HEK293 (cell line): ENCODE data around the gene FIGN.

Source experiments
- CTCF ChIA-PET: fragments of 350-600 bp; formaldehyde crosslinking; extraction: SDS; loops from one replicate; lab custom pipeline; 2021; ENCODE audit warnings: antibody characterized with exemption; lab: Yijun Ruan, JAX
- POLR2A ChIA-PET: fragments of 300-600 bp; formaldehyde crosslinking; extraction: SDS; loops from one replicate; lab custom pipeline; 2020; ENCODE audit warnings: antibody characterized with exemption, inconsistent platforms; lab: Yijun Ruan, JAX
- H3K27ac ChIP-seq: fragments of 200-500 bp; sonication (Bioruptor generic); 2 replicates; pipeline ENCODE4 v1.5.1; 2014; ENCODE audit warnings: low read depth, low read length, control low read depth, inconsistent platforms; ENCODE audit errors: extremely low read depth
- H3K36me3 ChIP-seq, 2 experiments: fragments of 200-500 bp in 1 of 2; sonication (Bioruptor generic) in 1 of 2; 1 replicate in 1 of 2; 2 replicates in 1 of 2; pipeline ENCODE4 v1.5.1; 2014 to 2017; ENCODE audit warnings: inconsistent platforms in 2 of 2, low read length in 2 of 2; ENCODE audit not compliant: control insufficient read depth in 2 of 2, insufficient read depth in 1 of 2
- H3K4me1 ChIP-seq: fragments of 200-500 bp; sonication (Bioruptor generic); 2 replicates; pipeline ENCODE4 v1.5.1; 2014; ENCODE audit warnings: mild to moderate bottlenecking, low read length, inconsistent platforms; ENCODE audit not compliant: control insufficient read depth, insufficient read depth
- H3K4me3 ChIP-seq: 2 replicates; pipeline ENCODE4 v1.5.1; 2011; ENCODE audit warnings: low read depth, mild to moderate bottlenecking, control low read depth, low read length, moderate library complexity
- H3K9me3 ChIP-seq: fragments of 200-500 bp; sonication (Bioruptor generic); 2 replicates; pipeline ENCODE4 v1.5.1; 2014; ENCODE audit warnings: low read depth, low read length, inconsistent platforms; ENCODE audit not compliant: control insufficient read depth, insufficient read depth
- GLI4 ChIP-seq: fragments of 450-650 bp; formaldehyde crosslinking; IDR thresholded peaks from 2 replicates; pipeline ENCODE4 v1.5.1; 2016; ENCODE audit warnings: missing biosample characterization, missing genetic modification characterization
- HOXD13 ChIP-seq: sonication (generic); formaldehyde crosslinking; IDR thresholded peaks from 2 replicates; pipeline ENCODE4 v1.8.0; 2022; ENCODE audit warnings: missing genetic modification reagents, borderline replicate concordance
- KLF8 ChIP-seq: fragments of 450-650 bp; formaldehyde crosslinking; IDR thresholded peaks from 2 replicates; pipeline ENCODE4 v1.5.1; 2016; ENCODE audit warnings: missing biosample characterization, missing genetic modification characterization
- REPIN1 ChIP-seq: fragments of 450-650 bp; formaldehyde crosslinking; IDR thresholded peaks from 2 replicates; pipeline ENCODE4 v1.5.1; 2017; ENCODE audit warnings: missing biosample characterization, missing genetic modification characterization, low read depth
- SP3 ChIP-seq: fragments of 450-650 bp; formaldehyde crosslinking; IDR thresholded peaks from 2 replicates; pipeline ENCODE4 v1.5.1; 2016; ENCODE audit warnings: missing biosample characterization, missing genetic modification characterization
- ZBTB48 ChIP-seq: fragments of 450-650 bp; formaldehyde crosslinking; IDR thresholded peaks from 2 replicates; pipeline ENCODE4 v1.5.1; 2016; ENCODE audit warnings: missing biosample characterization, missing genetic modification characterization
- ZFHX2 ChIP-seq: fragments of 450-650 bp; formaldehyde crosslinking; conservative IDR thresholded peaks from 2 replicates; pipeline ENCODE4 v1.5.1; 2016; ENCODE audit warnings: missing biosample characterization, missing genetic modification characterization
- ZFP69B ChIP-seq: fragments of 450-650 bp; formaldehyde crosslinking; IDR thresholded peaks from 2 replicates; pipeline ENCODE4 v1.5.1; 2016; ENCODE audit warnings: missing biosample characterization, missing genetic modification characterization
- ZNF169 ChIP-seq: fragments of 450-650 bp; formaldehyde crosslinking; IDR thresholded peaks from 2 replicates; pipeline ENCODE4 v1.5.1; 2016; ENCODE audit warnings: missing biosample characterization, missing genetic modification characterization
- ZNF2 ChIP-seq: fragments of 450-650 bp; formaldehyde crosslinking; IDR thresholded peaks from 2 replicates; pipeline ENCODE4 v1.5.1; 2016; ENCODE audit warnings: missing biosample characterization, missing genetic modification characterization
- ZNF223 ChIP-seq: fragments of 450-650 bp; formaldehyde crosslinking; IDR thresholded peaks from 2 replicates; pipeline ENCODE4 v1.5.1; 2016; ENCODE audit warnings: missing biosample characterization, missing genetic modification characterization
- ZNF324 ChIP-seq: fragments of 450-650 bp; formaldehyde crosslinking; IDR thresholded peaks from 2 replicates; pipeline ENCODE4 v1.5.1; 2016; ENCODE audit warnings: missing biosample characterization, missing genetic modification characterization
- ZNF366 ChIP-seq: fragments of 450-650 bp; formaldehyde crosslinking; conservative IDR thresholded peaks from 2 replicates; pipeline ENCODE4 v1.5.1; 2016; ENCODE audit warnings: missing biosample characterization, missing genetic modification characterization
- ZNF404 ChIP-seq: fragments of 450-650 bp; formaldehyde crosslinking; IDR thresholded peaks from 2 replicates; pipeline ENCODE4 v1.5.1; 2017; ENCODE audit warnings: missing biosample characterization, missing genetic modification characterization
- ZNF423 ChIP-seq: fragments of 450-650 bp; formaldehyde crosslinking; IDR thresholded peaks from 2 replicates; pipeline ENCODE4 v1.5.1; 2016; ENCODE audit warnings: missing biosample characterization, missing genetic modification characterization
- ZNF473 ChIP-seq: fragments of 450-650 bp; formaldehyde crosslinking; IDR thresholded peaks from 2 replicates; pipeline ENCODE4 v1.5.1; 2017; ENCODE audit warnings: missing biosample characterization, missing genetic modification characterization
- ZNF529 ChIP-seq: fragments of 450-650 bp; formaldehyde crosslinking; IDR thresholded peaks from 2 replicates; pipeline ENCODE4 v1.5.1; 2017; ENCODE audit warnings: missing genetic modification characterization, missing biosample characterization; ENCODE audit not compliant: insufficient replicate concordance
- ZNF621 ChIP-seq: fragments of 450-650 bp; formaldehyde crosslinking; IDR thresholded peaks from 2 replicates; pipeline ENCODE4 v1.5.1; 2017; ENCODE audit warnings: missing biosample characterization, missing genetic modification characterization
- ZNF654 ChIP-seq: fragments of 450-650 bp; formaldehyde crosslinking; IDR thresholded peaks from 2 replicates; pipeline ENCODE4 v1.5.1; 2016; ENCODE audit warnings: low read depth, missing biosample characterization, missing genetic modification characterization
- ZNF670 ChIP-seq: fragments of 450-650 bp; formaldehyde crosslinking; IDR thresholded peaks from 2 replicates; pipeline ENCODE4 v1.5.1; 2016; ENCODE audit warnings: missing biosample characterization, missing genetic modification characterization, low read depth
- ZNF76 ChIP-seq: fragments of 450-650 bp; formaldehyde crosslinking; IDR thresholded peaks from 2 replicates; pipeline ENCODE4; 2016; ENCODE audit warnings: low read depth, missing biosample characterization, missing genetic modification characterization, borderline replicate concordance
- ZNF776 ChIP-seq: fragments of 450-650 bp; formaldehyde crosslinking; IDR thresholded peaks from 2 replicates; pipeline ENCODE4 v1.5.0; 2017; ENCODE audit warnings: missing biosample characterization, missing genetic modification characterization, borderline replicate concordance
- ZNF785 ChIP-seq: fragments of 450-650 bp; formaldehyde crosslinking; IDR thresholded peaks from 2 replicates; pipeline ENCODE4 v1.5.1; 2016; ENCODE audit warnings: missing biosample characterization, missing genetic modification characterization
- ZNF792 ChIP-seq: fragments of 450-650 bp; formaldehyde crosslinking; IDR thresholded peaks from 2 replicates; pipeline ENCODE4 v1.5.1; 2016; ENCODE audit warnings: missing biosample characterization, missing genetic modification characterization
- TF ChIP-seq, protein P1 (sequence below): fragments of 450-650 bp; formaldehyde crosslinking; IDR thresholded peaks from 2 replicates; pipeline ENCODE4 v1.5.1; 2016; ENCODE audit warnings: missing biosample characterization, missing genetic modification characterization
- TF ChIP-seq, protein P2 (sequence below): fragments of 450-650 bp; formaldehyde crosslinking; IDR thresholded peaks from 2 replicates; pipeline ENCODE4 v1.5.1; 2016; ENCODE audit warnings: missing biosample characterization, missing genetic modification characterization
- TF ChIP-seq, protein P3 (sequence below): fragments of 450-650 bp; formaldehyde crosslinking; IDR thresholded peaks from 2 replicates; pipeline ENCODE4 v1.5.1; 2016; ENCODE audit warnings: missing biosample characterization, missing genetic modification characterization
- TF ChIP-seq, protein P4 (sequence below): fragments of 450-650 bp; formaldehyde crosslinking; IDR thresholded peaks from 2 replicates; pipeline ENCODE4 v1.5.1; 2017; ENCODE audit warnings: missing biosample characterization, missing genetic modification characterization
- TF ChIP-seq, protein P5 (sequence below): fragments of 450-650 bp; formaldehyde crosslinking; IDR thresholded peaks from 2 replicates; pipeline ENCODE4 v1.5.1; 2016; ENCODE audit warnings: missing biosample characterization, missing genetic modification characterization

FIGN gene

DNA sequence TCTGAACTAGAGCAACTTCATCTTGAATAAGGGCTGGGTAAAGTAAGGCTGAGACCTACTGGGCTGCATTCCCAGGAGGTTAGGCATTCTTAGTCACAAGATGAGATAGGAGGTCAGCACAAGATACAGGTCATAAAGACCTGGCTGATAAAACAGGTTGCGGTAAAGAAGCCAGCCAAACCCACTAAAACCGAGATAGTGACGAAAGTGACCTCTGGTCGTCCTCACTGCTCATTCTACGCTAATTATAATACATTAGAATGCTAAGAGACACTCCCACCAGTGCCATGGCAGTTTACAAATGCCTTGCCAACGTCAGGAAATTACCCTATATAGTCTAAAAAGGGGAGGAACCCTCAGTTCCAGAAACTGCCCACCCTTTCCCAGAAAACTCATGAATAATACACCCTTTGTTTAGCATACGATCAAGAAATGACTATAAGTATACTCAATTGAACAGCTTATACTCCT lies 109.1 kb downstream of the FIGN start:
- no peaks in the 10 kb centered on the region for H3K4me1 ChIP-seq
- no peak overlapping the region for H3K4me3 ChIP-seq
- no peaks in the 10 kb centered on the region for H3K36me3 ChIP-seq
- no peak overlapping the region for H3K27ac ChIP-seq
- CTCF ChIA-PET = no interaction called here
- TF ChIP-seq ZBTB48 (tag by site-specific recombination) (no peak), ZNF324 (no peak), ZNF776 (no peak), KLF8 (no peak), ZNF621 (tag by site-specific recombination) (no peak), ZNF76 (tag by site-specific recombination) (no peak), ZNF670 (no peak), ZNF423 (no peak), ZNF654 (tag by site-specific recombination) (no peak), ZFHX2 (tag by site-specific recombination) (no peak)
- TF ChIP-seq, protein P1, sequence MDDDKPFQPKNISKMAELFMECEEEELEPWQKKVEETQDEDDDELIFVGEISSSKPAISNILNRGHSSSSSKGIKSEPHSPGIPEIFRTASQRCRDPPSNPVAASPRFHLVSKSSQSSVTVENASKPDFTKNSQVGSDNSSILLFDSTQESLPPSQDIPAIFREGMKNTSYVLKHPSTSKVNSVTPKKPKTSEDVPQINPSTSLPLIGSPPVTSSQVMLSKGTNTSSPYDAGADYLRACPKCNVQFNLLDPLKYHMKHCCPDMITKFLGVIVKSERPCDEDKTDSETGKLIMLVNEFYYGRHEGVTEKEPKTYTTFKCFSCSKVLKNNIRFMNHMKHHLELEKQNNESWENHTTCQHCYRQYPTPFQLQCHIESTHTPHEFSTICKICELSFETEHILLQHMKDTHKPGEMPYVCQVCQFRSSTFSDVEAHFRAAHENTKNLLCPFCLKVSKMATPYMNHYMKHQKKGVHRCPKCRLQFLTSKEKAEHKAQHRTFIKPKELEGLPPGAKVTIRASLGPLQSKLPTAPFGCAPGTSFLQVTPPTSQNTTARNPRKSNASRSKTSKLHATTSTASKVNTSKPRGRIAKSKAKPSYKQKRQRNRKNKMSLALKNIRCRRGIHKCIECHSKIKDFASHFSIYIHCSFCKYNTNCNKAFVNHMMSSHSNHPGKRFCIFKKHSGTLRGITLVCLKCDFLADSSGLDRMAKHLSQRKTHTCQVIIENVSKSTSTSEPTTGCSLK (tag by site-specific recombination) = no peak
- no peaks in the 10 kb centered on the region for H3K9me3 ChIP-seq
- POLR2A ChIA-PET = no interaction called here

DNA sequence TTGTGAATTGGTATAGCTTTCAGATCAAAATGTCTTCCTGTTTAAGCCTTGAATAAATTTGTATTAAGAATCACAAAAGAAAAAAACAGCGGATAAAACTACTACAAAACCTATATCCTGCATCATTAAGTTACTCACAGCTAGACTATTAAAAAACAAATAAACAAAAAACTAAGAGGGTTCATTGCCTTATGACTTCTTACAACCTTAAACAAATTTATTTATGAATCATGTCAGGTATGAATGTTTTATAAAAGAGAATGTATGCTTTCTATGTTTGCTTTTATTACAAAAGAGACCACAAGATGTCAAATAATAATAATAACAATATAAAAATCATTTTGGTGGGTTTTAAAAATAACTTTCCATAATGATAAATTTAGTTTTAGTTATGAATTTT lies 109.6 kb downstream of the FIGN start:
- no peak overlapping the region for H3K4me3 ChIP-seq
- no peaks in the 10 kb centered on the region for H3K36me3 ChIP-seq
- H3K4me1 ChIP-seq = no peaks in the 10 kb centered on the region
- no peaks in the 10 kb centered on the region for H3K9me3 ChIP-seq
- ChIA-PET POLR2A (no interaction called here), CTCF (no interaction called here)
- no peak overlapping the region for H3K27ac ChIP-seq
- no peak for TF ChIP-seq SP3 (tag by site-specific recombination)
- TF ChIP-seq ZNF473 = no peak
- TF ChIP-seq ZNF2 (tag by site-specific recombination) = no peak
- TF ChIP-seq, protein P2, sequence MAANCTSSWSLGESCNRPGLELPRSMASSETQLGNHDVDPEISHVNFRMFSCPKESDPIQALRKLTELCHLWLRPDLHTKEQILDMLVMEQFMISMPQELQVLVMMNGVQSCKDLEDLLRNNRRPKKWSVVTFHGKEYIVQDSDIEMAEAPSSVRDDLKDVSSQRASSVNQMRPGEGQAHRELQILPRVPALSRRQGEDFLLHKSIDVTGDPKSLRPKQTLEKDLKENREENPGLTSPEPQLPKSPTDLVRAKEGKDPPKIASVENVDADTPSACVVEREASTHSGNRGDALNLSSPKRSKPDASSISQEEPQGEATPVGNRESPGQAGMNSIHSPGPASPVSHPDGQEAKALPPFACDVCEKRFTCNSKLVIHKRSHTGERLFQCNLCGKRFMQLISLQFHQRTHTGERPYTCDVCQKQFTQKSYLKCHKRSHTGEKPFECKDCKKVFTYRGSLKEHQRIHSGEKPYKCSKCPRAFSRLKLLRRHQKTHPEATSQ (tag by site-specific recombination) = no peak
- TF ChIP-seq, protein P3, sequence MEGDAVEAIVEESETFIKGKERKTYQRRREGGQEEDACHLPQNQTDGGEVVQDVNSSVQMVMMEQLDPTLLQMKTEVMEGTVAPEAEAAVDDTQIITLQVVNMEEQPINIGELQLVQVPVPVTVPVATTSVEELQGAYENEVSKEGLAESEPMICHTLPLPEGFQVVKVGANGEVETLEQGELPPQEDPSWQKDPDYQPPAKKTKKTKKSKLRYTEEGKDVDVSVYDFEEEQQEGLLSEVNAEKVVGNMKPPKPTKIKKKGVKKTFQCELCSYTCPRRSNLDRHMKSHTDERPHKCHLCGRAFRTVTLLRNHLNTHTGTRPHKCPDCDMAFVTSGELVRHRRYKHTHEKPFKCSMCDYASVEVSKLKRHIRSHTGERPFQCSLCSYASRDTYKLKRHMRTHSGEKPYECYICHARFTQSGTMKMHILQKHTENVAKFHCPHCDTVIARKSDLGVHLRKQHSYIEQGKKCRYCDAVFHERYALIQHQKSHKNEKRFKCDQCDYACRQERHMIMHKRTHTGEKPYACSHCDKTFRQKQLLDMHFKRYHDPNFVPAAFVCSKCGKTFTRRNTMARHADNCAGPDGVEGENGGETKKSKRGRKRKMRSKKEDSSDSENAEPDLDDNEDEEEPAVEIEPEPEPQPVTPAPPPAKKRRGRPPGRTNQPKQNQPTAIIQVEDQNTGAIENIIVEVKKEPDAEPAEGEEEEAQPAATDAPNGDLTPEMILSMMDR = no peak
- no peak for TF ChIP-seq ZNF404
- no peak for TF ChIP-seq ZNF529

DNA sequence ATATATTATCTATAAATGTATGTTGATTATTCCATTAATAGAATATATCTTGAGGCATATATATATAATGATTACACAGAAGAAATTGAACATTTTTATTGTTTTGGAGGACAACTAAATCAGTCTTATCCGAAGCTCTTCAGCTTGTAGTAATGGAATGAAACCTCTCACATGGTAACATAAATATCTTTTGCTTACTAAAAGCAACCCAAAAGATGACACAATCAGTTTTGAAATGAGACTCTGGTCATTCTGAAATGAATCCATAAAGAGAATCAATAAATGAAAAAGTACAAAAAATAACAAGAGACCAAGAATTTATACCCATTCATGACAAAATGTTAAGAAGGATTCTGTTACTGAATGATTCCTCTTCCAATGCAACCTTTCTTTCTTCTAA lies 110.2 kb downstream of the FIGN start:
- POLR2A ChIA-PET = no interaction called here
- CTCF ChIA-PET = interaction anchor here (0.6 kb wide), 1 partner anchor 437 kb away, joined by 5 read pairs; no protein-coding TSS in a partner anchor
- H3K27ac ChIP-seq = no peak overlapping the region
- no peaks in the 10 kb centered on the region for H3K36me3 ChIP-seq
- no peak overlapping the region for H3K4me3 ChIP-seq
- H3K9me3 ChIP-seq = no peaks in the 10 kb centered on the region
- no peaks in the 10 kb centered on the region for H3K4me1 ChIP-seq
- no peak for TF ChIP-seq ZNF223 (tag by site-specific recombination)
- TF ChIP-seq ZFP69B (tag by site-specific recombination) = no peak
- TF ChIP-seq GLI4 = no peak
- TF ChIP-seq ZNF785 (tag by site-specific recombination) = no peak
- TF ChIP-seq HOXD13 (CRISPR knock-in tag) = no peak
- TF ChIP-seq, protein P4, sequence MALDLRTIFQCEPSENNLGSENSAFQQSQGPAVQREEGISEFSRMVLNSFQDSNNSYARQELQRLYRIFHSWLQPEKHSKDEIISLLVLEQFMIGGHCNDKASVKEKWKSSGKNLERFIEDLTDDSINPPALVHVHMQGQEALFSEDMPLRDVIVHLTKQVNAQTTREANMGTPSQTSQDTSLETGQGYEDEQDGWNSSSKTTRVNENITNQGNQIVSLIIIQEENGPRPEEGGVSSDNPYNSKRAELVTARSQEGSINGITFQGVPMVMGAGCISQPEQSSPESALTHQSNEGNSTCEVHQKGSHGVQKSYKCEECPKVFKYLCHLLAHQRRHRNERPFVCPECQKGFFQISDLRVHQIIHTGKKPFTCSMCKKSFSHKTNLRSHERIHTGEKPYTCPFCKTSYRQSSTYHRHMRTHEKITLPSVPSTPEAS = no peak
- no peak for TF ChIP-seq ZNF792 (tag by site-specific recombination)
- TF ChIP-seq, protein P5, sequence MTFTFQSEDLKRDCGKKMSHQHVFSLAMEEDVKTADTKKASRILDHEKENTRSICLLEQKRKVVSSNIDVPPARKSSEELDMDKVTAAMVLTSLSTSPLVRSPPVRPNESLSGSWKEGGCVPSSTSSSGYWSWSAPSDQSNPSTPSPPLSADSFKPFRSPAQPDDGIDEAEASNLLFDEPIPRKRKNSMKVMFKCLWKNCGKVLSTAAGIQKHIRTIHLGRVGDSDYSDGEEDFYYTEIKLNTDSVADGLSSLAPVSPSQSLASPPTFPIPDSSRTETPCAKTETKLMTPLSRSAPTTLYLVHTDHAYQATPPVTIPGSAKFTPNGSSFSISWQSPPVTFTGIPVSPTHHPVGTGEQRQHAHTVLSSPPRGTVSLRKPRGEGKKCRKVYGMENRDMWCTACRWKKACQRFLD (tag by site-specific recombination) = no peak
- no peak for TF ChIP-seq REPIN1 (tag by site-specific recombination)
- TF ChIP-seq ZNF366 = no peak
- no peak for TF ChIP-seq ZNF169 (tag by site-specific recombination)
